NT2/D1 (cell line): ENCODE results near the gene SLC41A3.

Experiments used
- YY1 ChIP-seq: IDR thresholded peaks from 2 replicates; pipeline ENCODE4 v1.6.1; 2011; ENCODE audit not compliant: insufficient read length, insufficient read depth
- ZNF274 ChIP-seq: IDR thresholded peaks from 2 replicates; pipeline ENCODE4 v1.6.1; 2011; ENCODE audit warnings: mild to moderate bottlenecking, low read depth, low read length

GRCh38 chr3:126102530-126102951, 18.6 kb upstream of the SLC41A3 start:
- TF ChIP-seq YY1: no peak
- TF ChIP-seq ZNF274: no peak
